SK-N-SH (cell line): ENCODE data around the gene TLX2. TPM values are rescaled to one million over a fixed set of nuclear protein-coding genes. Genes with fewer than 3 reads are reported as not detected.

Source experiments
- CTCF ChIP-seq: fragments of 200-600 bp; sonication (generic); IDR thresholded peaks from 2 replicates; pipeline ENCODE4 v1.6.1; 2017; ENCODE audit warnings: antibody characterized with exemption, mild to moderate bottlenecking, moderate library complexity
- EP300 ChIP-seq, 2 experiments: IDR thresholded peaks; 2 replicates each; pipeline versions ENCODE4 v1.4.0 to v1.6.1; 2012; ENCODE audit warnings: borderline replicate concordance in 1 of 2, low read depth in 1 of 2, low read length in 1 of 2
- EZH2phosphoT487 ChIP-seq: fragments of 200-600 bp; sonication (generic); IDR thresholded peaks from 2 replicates; pipeline ENCODE4 v1.6.1; 2017; ENCODE audit warnings: low read depth, mixed run types, mild to moderate bottlenecking, antibody characterized with exemption, moderate library complexity, borderline replicate concordance
- FOSL2 ChIP-seq: IDR thresholded peaks from 2 replicates; pipeline ENCODE4 v1.4.0; 2012; ENCODE audit warnings: low read depth, mild to moderate bottlenecking, moderate library complexity, borderline replicate concordance
- FOXJ3 ChIP-seq: sonication (generic); formaldehyde crosslinking; IDR thresholded peaks from 2 replicates; pipeline ENCODE4 v1.5.1; 2020; ENCODE audit warnings: mild to moderate bottlenecking, missing genetic modification reagents
- FOXM1 ChIP-seq: IDR thresholded peaks from 2 replicates; pipeline ENCODE4 v1.4.0; 2012; ENCODE audit warnings: low read depth, mild to moderate bottlenecking
- IRF3 ChIP-seq: fragments of 150-350 bp; IDR thresholded peaks from 2 replicates; pipeline ENCODE4 v1.6.1; 2016; ENCODE audit warnings: mild to moderate bottlenecking, low read depth, low read length
- JUND ChIP-seq: IDR thresholded peaks from 2 replicates; pipeline ENCODE4 v1.4.0; 2012
- MEF2A ChIP-seq: IDR thresholded peaks from 2 replicates; pipeline ENCODE4 v1.4.0; 2012; ENCODE audit warnings: low read depth, borderline replicate concordance
- MXI1 ChIP-seq: IDR thresholded peaks from 2 replicates; pipeline ENCODE4 v1.6.1; 2012; ENCODE audit warnings: mild to moderate bottlenecking, low read depth, low read length, improper control_type of control experiment
- NRF1 ChIP-seq: IDR thresholded peaks from 2 replicates; pipeline ENCODE4 v1.6.1; 2012; ENCODE audit warnings: low read depth, mild to moderate bottlenecking, low read length
- PBX3 ChIP-seq: IDR thresholded peaks from 2 replicates; pipeline ENCODE4; 2012
- RFX5 ChIP-seq: IDR thresholded peaks from 2 replicates; pipeline ENCODE4 v1.6.1; 2012; ENCODE audit warnings: mild to moderate bottlenecking, improper control_type of control experiment, low read length
- SIN3A ChIP-seq: IDR thresholded peaks from 2 replicates; pipeline ENCODE4 v1.6.1; 2012; ENCODE audit warnings: low read depth, mild to moderate bottlenecking, low read length, moderate library complexity, borderline replicate concordance
- TCF12 ChIP-seq: IDR thresholded peaks from 2 replicates; pipeline ENCODE4 v1.4.0; 2012
- USF2 ChIP-seq: fragments of 150-350 bp; IDR thresholded peaks from 2 replicates; pipeline ENCODE4 v1.6.1; 2017; ENCODE audit warnings: antibody characterized with exemption, low read length, low read depth, borderline replicate concordance
- YY1 ChIP-seq: IDR thresholded peaks from 2 replicates; pipeline ENCODE4 v1.4.0; 2012; ENCODE audit warnings: low read depth, mild to moderate bottlenecking
- ZBTB33 ChIP-seq: IDR thresholded peaks from 2 replicates; pipeline ENCODE4 v1.4.0; 2012; ENCODE audit warnings: low read depth, borderline replicate concordance
- polyA plus RNA-seq, 3 experiments: library from polyadenylated mRNA; depleted of rRNA; stranded (reverse); fragments of >200 nt; gene quantifications; 2 replicates each; pipeline ENCODE4 v1.2.3, GENCODE V29; 2012

The TLX2 gene
- polyA plus RNA-seq, 1 of the 3 experiments (the other 2 are of a cell fraction) = 24.5 TPM

- TF ChIP-seq IRF3 (no peak), FOXM1 (no peak), TCF12 (no peak), USF2 (no peak), MEF2A (no peak), SIN3A (no peak), FOXJ3 (no peak), FOSL2 (no peak), EZH2phosphoT487 (no peak), PBX3 (no peak; the same call in 1 of the 2 replicates), MXI1 (peak; percentile 47; the same call in 1 of the 2 replicates), RFX5 (no peak), YY1 (peak; percentile 63; the same call in 1 of the 2 replicates), NRF1 (no peak), EP300 (IDR thresholded peaks at IDR 0.05; ENCODE audit: borderline replicate concordance in 1 of 2, low read depth in 1 of 2, low read length in 1 of 2) (no peak), ZBTB33 (no peak), CTCF (no peak), JUND (no peak)
Observed at GRCh38 chr2:74553892-74554819, 39.9 kb downstream of the TLX2 start, which contains the start of the genes DOK1 and LOXL3 (continued).
